ENCODE measurements around the gene ADAMTS7. TPM values are rescaled to one million over a fixed set of nuclear protein-coding genes. Genes with fewer than 3 reads are reported as not detected.
"Not testable (repeated sequence)": the region's sequence is repeated elsewhere in the genome, so short reads cannot be mapped to it uniquely, and the experiment has no call there.

Gene ADAMTS7
- total RNA-seq, 1 donor: 7.5 TPM

- peak overlapping the region; percentile 18 for H3K4me3 ChIP-seq (ENCODE audit: low read depth, low read length)
- TF ChIP-seq CTCF (IDR thresholded peaks at IDR 0.05; ENCODE audit: insufficient read depth, low read length): no peak
- peak; percentile 47 for DNase-seq (ENCODE audit: low read depth)
Observed at GRCh38 chr15:78750566-78750965, 60.7 kb downstream of the ADAMTS7 start.

GRCh38 chr15:78749831-78750230, 61.4 kb downstream of the ADAMTS7 start:
- no peak for TF ChIP-seq CTCF (IDR thresholded peaks at IDR 0.05; ENCODE audit: insufficient read depth, low read length)
- DNase-seq (ENCODE audit: low read depth): no peak

GRCh38 chr15:78747877-78748276, 63.4 kb downstream of the ADAMTS7 start:
- H3K4me3 ChIP-seq (ENCODE audit: low read depth, low read length); DNase-seq (ENCODE audit: low read depth): not testable (repeated sequence)

More at GRCh38 chr15:78749831-78750230, 61.4 kb downstream of the ADAMTS7 start:
- H3K4me3 ChIP-seq (ENCODE audit: low read depth, low read length): no peak overlapping the region

- H3K4me3 ChIP-seq (ENCODE audit: low read depth, low read length); DNase-seq (ENCODE audit: low read depth): not testable (repeated sequence)
Observed at GRCh38 chr15:78741674-78742073, 69.6 kb downstream of the ADAMTS7 start.

GRCh38 chr15:78740904-78741274, 70.4 kb downstream of the ADAMTS7 start:
- no peak for TF ChIP-seq CTCF (IDR thresholded peaks at IDR 0.05; ENCODE audit: insufficient read depth, low read length)
- H3K4me3 ChIP-seq (ENCODE audit: low read depth, low read length): no peak overlapping the region
- no peak for DNase-seq (ENCODE audit: low read depth)

GRCh38 chr15:78739996-78740903, 71.0 kb downstream of the ADAMTS7 start:
- peak; percentile 31 for DNase-seq (ENCODE audit: low read depth)
- no peak overlapping the region for H3K4me3 ChIP-seq (ENCODE audit: low read depth, low read length)

GRCh38 chr15:78739206-78739605, 72.1 kb downstream of the ADAMTS7 start:
- DNase-seq (ENCODE audit: low read depth): no peak
- H3K4me3 ChIP-seq (ENCODE audit: low read depth, low read length): no peak overlapping the region
- no peak for TF ChIP-seq CTCF (IDR thresholded peaks at IDR 0.05; ENCODE audit: insufficient read depth, low read length)

More at GRCh38 chr15:78739996-78740903, 71.0 kb downstream of the ADAMTS7 start:
- peak; percentile 54 for TF ChIP-seq CTCF (IDR thresholded peaks at IDR 0.05; ENCODE audit: insufficient read depth, low read length)
